D721Med (cell line): Measurements from ENCODE around the gene ITIH4.
A peak's percentile ranks its signal among the peaks of the same experiment; 100 is the strongest.

Source experiments
- DNase-seq: peaks from one replicate; pipeline ENCODE4 v3.0.0; 2011; ENCODE audit warnings: low spot score; ENCODE audit not compliant: insufficient read length
- FAIRE-seq: peaks from 2 replicates; lab custom pipeline; 2011; peaks lifted over from hg19 to GRCh38; lab: Jason Lieb, UNC
- CTCF ChIP-seq: IDR thresholded peaks from 2 replicates; pipeline ENCODE4 v1.5.1; 2012; ENCODE audit warnings: mild to moderate bottlenecking, control low read depth; ENCODE audit not compliant: insufficient read depth; ENCODE audit errors: missing control alignments

ITIH4 gene

GRCh38 chr3:52774901-52775864, 55.3 kb downstream of the ITIH4 start:
- no peak for TF ChIP-seq CTCF
- no peak for DNase-seq
- FAIRE-seq, result no peak

GRCh38 chr3:52774066-52774713, 56.3 kb downstream of the ITIH4 start:
- TF ChIP-seq CTCF, result no peak
- FAIRE-seq (no peak), DNase-seq (no peak)

- FAIRE-seq, result no peak
- no peak for DNase-seq
- no peak for TF ChIP-seq CTCF
Measured at GRCh38 chr3:52773361-52774065, 57.0 kb downstream of the ITIH4 start.

- no peak for FAIRE-seq
Measured at GRCh38 chr3:52771702-52772101, 58.8 kb downstream of the ITIH4 start.

GRCh38 chr3:52771334-52771681, 59.2 kb downstream of the ITIH4 start:
- DNase-seq, result no peak
- no peak for FAIRE-seq
- no peak for TF ChIP-seq CTCF

More at GRCh38 chr3:52771702-52772101, 58.8 kb downstream of the ITIH4 start:
- no peak for DNase-seq
- no peak for TF ChIP-seq CTCF

GRCh38 chr3:52770496-52771333, 59.8 kb downstream of the ITIH4 start, which contains the start of gene NEK4:
Gene NEK4, minus strand, starts transcription at chr3:52770940. Its CDS starts 194 bp downstream, at chr3:52770746.
- DNase-seq, result peak; percentile 64
- TF ChIP-seq CTCF, result no peak
- no peak for FAIRE-seq
